Panc1 (cell line): ENCODE measurements around the gene FRMD4A.

Experiments
- CTCF ChIP-seq: fragments of 450-650 bp; IDR thresholded peaks from 2 replicates; pipeline ENCODE4 v1.5.1; 2017; ENCODE audit warnings: mild to moderate bottlenecking
- POLR2AphosphoS5 ChIP-seq: IDR thresholded peaks from 2 replicates; pipeline ENCODE4 v1.6.1; 2012; ENCODE audit warnings: mild to moderate bottlenecking, low read depth, low read length, moderate library complexity
- REST ChIP-seq, 2 experiments: IDR thresholded peaks; 2 replicates each; pipeline ENCODE4 v1.6.1; 2011 to 2012; ENCODE audit warnings: low read depth in 2 of 2, control low read depth in 1 of 2, low read length in 1 of 2, mild to moderate bottlenecking in 1 of 2, moderate library complexity in 1 of 2; ENCODE audit not compliant: insufficient read depth in 1 of 2
- SIN3A ChIP-seq: IDR thresholded peaks from 2 replicates; pipeline ENCODE4 v1.6.1; 2012; ENCODE audit warnings: low read depth, mild to moderate bottlenecking, low read length, moderate library complexity, borderline replicate concordance; ENCODE audit not compliant: insufficient read depth

- TF ChIP-seq POLR2AphosphoS5 = no peak
- no peak for TF ChIP-seq CTCF
- no peak for TF ChIP-seq SIN3A
- no peak for TF ChIP-seq REST (IDR thresholded peaks at IDR 0.05; ENCODE audit: insufficient read depth in 1 of 2, low read depth in 2 of 2, low read length in 1 of 2)
Measured at GRCh38 chr10:13827076-13827797, 503.5 kb downstream of the FRMD4A start.
